ENCODE data around the gene QSER1.
"Not testable (repeated sequence)": the region's sequence is repeated elsewhere in the genome, so short reads cannot be mapped to it uniquely, and the experiment has no call there.

QSER1 gene

DNA sequence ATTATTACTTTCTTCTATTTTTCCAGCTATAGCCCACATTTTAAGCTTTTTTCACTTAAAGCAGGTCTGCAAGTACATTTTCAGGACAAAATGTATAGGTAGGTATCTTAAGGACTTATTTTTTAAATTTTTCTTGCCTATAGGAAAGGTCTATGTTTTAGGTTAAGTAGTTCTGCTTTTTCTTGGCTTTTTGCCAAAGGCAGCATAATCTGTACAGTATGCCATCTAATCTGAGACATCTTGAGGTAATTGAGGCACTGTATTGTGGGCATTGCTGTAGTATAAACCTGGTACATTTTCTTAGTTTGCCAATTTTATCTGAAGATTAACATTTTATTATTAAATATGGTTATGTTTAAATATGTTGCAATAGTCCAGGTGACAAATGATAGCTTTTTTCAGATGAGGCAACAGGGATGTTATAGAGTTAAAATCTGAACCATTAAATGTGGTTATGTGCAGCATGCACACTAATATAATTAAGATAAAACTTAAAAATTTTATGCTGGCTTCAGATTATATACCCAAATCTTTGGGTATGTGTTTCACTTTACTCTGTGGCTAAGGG is 42.9 kb downstream of the QSER1 start:
- no peak for DNase-seq (ENCODE audit: low spot score)
- CTCF ChIA-PET: no interaction called here
- POLR2A ChIA-PET (ENCODE audit: low non-redundant PET): no interaction called here
- no peak for TF ChIP-seq CTCF (conservative IDR thresholded peaks at IDR 0.05; ENCODE audit: low read depth)
- no peak overlapping the region for H3K27ac ChIP-seq

DNA sequence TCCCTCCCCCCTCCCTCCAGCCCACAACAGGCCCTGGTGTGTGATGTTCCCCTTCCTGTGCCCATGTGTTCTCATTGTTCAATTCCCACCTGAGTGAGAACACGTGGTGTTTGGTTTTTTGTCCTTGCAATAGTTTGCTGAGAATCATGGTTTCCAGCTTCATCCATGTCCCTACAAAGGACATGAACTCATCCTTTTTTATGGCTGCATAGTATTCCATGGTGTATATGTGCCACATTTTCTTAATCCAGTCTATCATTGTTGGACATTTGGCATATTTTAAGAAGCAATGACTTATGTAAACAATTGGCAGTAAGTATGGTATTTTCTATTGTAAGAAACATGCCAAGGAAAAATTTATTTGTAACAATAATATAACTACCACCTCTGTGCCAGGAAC is 43.6 kb downstream of the QSER1 start:
- CTCF ChIA-PET; DNase-seq (ENCODE audit: low spot score); H3K27ac ChIP-seq; POLR2A ChIA-PET (ENCODE audit: low non-redundant PET): not testable (repeated sequence)

- POLR2A ChIA-PET (ENCODE audit: low non-redundant PET); DNase-seq (ENCODE audit: low spot score); CTCF ChIA-PET; H3K27ac ChIP-seq: not testable (repeated sequence)
Measured at GRCh38 chr11:32937283-32937682, 44.7 kb downstream of the QSER1 start.

- no peak for TF ChIP-seq CTCF (conservative IDR thresholded peaks at IDR 0.05; ENCODE audit: low read depth)
- CTCF ChIA-PET: interaction anchor here (0.5 kb wide), 1 partner anchor 11 kb away, joined by 3 read pairs; no protein-coding TSS in a partner anchor
- no peak overlapping the region for H3K27ac ChIP-seq
Measured at GRCh38 chr11:32939046-32939445, 46.4 kb downstream of the QSER1 start.

GRCh38 chr11:32939866-32940265 is 47.3 kb downstream of the QSER1 start:
- TF ChIP-seq CTCF (conservative IDR thresholded peaks at IDR 0.05; ENCODE audit: low read depth): no peak
- no peak for DNase-seq (ENCODE audit: low spot score)
- CTCF ChIA-PET: no interaction called here
- no peak overlapping the region for H3K27ac ChIP-seq
- POLR2A ChIA-PET (ENCODE audit: low non-redundant PET): no interaction called here

More at GRCh38 chr11:32939046-32939445, 46.4 kb downstream of the QSER1 start:
- POLR2A ChIA-PET (ENCODE audit: low non-redundant PET): no interaction called here
- no peak for DNase-seq (ENCODE audit: low spot score)

- DNase-seq (ENCODE audit: low spot score): no peak
- ChIA-PET CTCF (interaction anchor here (0.6 kb wide), 1 partner anchor 59 kb away, joined by 4 read pairs; no protein-coding TSS in a partner anchor), POLR2A (ENCODE audit: low non-redundant PET) (no interaction called here)
- TF ChIP-seq CTCF (conservative IDR thresholded peaks at IDR 0.05; ENCODE audit: low read depth): no peak
- H3K27ac ChIP-seq: no peak overlapping the region
Measured at GRCh38 chr11:32940865-32941264, 48.3 kb downstream of the QSER1 start.

- no peak for DNase-seq (ENCODE audit: low spot score)
- CTCF ChIA-PET: interaction anchor here (0.6 kb wide), 1 partner anchor 238 kb away, joined by 3 read pairs; no protein-coding TSS in a partner anchor
- H3K27ac ChIP-seq: no peak overlapping the region
- POLR2A ChIA-PET (ENCODE audit: low non-redundant PET): no interaction called here
- TF ChIP-seq CTCF (conservative IDR thresholded peaks at IDR 0.05; ENCODE audit: low read depth): no peak
Measured at GRCh38 chr11:32947978-32948377, 55.4 kb downstream of the QSER1 start.

GRCh38 chr11:32949739-32950138 is 57.1 kb downstream of the QSER1 start:
- H3K27ac ChIP-seq: no peak overlapping the region
- POLR2A ChIA-PET (ENCODE audit: low non-redundant PET): no interaction called here
- no peak for DNase-seq (ENCODE audit: low spot score)
- CTCF ChIA-PET: interaction anchor here (0.7 kb wide), 1 partner anchor 11 kb away, joined by 3 read pairs; no protein-coding TSS in a partner anchor
- no peak for TF ChIP-seq CTCF (conservative IDR thresholded peaks at IDR 0.05; ENCODE audit: low read depth)

Measured in RWPE1 (cell line).